ENCODE data around the gene KRTAP10-8.

DNA sequence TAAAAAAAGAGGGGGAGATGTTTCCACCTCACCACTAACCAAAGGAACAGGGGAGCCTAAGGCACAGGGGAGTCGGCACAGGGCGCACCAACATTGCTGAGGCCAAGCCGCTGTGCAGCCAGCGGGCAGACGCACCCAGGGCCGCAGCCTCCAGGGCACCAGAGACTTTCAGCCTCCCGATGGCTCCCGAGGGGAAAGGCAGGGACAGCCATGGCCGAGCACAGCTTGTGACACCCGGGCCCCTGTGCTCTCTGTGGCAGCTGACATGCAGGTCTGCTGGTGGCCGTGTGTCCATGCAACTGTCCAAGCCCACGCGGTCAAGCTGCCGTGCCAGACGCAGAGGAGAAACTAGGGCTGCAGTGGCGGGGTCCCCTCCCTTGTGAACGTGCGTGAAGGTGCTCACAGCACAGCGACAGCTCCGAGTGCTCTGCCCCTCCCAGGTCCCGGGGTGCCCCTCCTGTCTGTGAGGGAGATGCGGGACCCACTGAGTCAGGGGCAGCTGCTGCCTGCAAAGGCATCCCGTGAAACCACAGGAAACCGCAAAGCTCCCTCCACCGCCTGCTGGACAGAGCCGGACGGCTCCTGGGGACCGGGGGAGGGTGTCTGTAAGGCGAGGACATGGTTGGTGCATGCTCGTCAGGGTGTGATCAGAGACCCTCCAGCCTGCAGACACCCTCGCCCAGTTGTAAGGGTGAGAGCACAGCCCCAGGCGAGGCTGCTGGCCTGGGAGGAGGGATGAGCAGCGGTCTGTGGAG is 36.9 kb downstream of the KRTAP10-8 start:
- TF ChIP-seq, protein P1, sequence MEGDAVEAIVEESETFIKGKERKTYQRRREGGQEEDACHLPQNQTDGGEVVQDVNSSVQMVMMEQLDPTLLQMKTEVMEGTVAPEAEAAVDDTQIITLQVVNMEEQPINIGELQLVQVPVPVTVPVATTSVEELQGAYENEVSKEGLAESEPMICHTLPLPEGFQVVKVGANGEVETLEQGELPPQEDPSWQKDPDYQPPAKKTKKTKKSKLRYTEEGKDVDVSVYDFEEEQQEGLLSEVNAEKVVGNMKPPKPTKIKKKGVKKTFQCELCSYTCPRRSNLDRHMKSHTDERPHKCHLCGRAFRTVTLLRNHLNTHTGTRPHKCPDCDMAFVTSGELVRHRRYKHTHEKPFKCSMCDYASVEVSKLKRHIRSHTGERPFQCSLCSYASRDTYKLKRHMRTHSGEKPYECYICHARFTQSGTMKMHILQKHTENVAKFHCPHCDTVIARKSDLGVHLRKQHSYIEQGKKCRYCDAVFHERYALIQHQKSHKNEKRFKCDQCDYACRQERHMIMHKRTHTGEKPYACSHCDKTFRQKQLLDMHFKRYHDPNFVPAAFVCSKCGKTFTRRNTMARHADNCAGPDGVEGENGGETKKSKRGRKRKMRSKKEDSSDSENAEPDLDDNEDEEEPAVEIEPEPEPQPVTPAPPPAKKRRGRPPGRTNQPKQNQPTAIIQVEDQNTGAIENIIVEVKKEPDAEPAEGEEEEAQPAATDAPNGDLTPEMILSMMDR (IDR thresholded peaks at IDR 0.05) = no peak
- no peak for TF ChIP-seq ZFX (IDR thresholded peaks at IDR 0.05; ENCODE audit: borderline replicate concordance)

All from 22Rv1 (cell line).